ENCODE results near the gene PAPSS2. TPM values are rescaled to one million over a fixed set of nuclear protein-coding genes. Genes with fewer than 3 reads are reported as not detected.

Gene PAPSS2
- total RNA-seq, 1 donor = 96.9 TPM

- DNase-seq (ENCODE audit: low read depth) = no peak
- no peak overlapping the region for H3K4me3 ChIP-seq (ENCODE audit: low read depth, low read length)
- no peak for TF ChIP-seq CTCF (IDR thresholded peaks at IDR 0.05; ENCODE audit: insufficient read depth, low read length)
These were observed 56.1 kb downstream of the PAPSS2 start for GRCh38 chr10:87715552-87716347.

- DNase-seq (ENCODE audit: low read depth) = no peak
- no peak for TF ChIP-seq CTCF (IDR thresholded peaks at IDR 0.05; ENCODE audit: insufficient read depth, low read length)
- no peak overlapping the region for H3K4me3 ChIP-seq (ENCODE audit: low read depth, low read length)
These were observed 56.6 kb downstream of the PAPSS2 start for GRCh38 chr10:87716348-87716670.

GRCh38 chr10:87720665-87721064 lies 61.0 kb downstream of the PAPSS2 start:
- no peak for TF ChIP-seq CTCF (IDR thresholded peaks at IDR 0.05; ENCODE audit: insufficient read depth, low read length)
- DNase-seq (ENCODE audit: low read depth) = no peak
- H3K4me3 ChIP-seq (ENCODE audit: low read depth, low read length) = no peak overlapping the region

DNA sequence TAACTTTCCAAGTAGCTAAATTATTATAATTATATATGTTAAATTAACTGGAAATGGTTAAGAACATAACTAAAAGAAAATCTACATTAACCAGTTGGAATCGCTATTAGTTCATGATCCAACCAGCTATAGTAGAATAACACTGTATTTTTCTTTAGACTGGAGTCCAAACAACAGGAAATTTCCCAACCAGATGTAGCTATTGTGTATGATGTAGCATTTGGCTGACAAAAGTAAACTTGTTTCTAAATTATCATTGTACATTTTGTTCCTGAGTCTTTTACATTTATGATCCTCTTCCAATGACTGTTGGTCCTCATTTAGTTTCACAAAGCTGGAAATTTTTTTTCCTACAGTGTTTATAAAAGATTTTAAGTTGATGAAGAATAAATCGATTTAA lies 62.1 kb downstream of the PAPSS2 start:
- TF ChIP-seq CTCF (IDR thresholded peaks at IDR 0.05; ENCODE audit: insufficient read depth, low read length) = no peak
- DNase-seq (ENCODE audit: low read depth) = no peak
- H3K4me3 ChIP-seq (ENCODE audit: low read depth, low read length) = no peak overlapping the region

DNA sequence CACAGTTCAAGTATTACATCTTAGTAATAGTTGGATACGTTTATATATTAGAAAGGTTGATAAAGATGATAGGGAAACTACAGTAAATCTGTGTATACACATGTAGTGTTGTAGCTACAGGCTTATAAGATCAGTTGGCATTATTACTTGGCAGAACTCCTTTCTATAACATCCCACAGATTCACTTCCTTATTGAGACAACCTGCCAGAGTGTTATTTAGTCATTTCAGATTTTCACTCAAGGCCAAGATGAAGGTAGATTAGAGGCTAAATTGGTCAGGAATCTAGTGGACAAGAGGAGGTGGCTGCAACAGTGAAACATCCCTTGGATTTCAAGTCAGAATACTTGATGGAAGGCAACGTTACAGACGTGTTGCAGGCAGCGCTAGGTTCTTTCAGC lies 63.0 kb downstream of the PAPSS2 start:
- TF ChIP-seq CTCF (IDR thresholded peaks at IDR 0.05; ENCODE audit: insufficient read depth, low read length) = no peak

DNA sequence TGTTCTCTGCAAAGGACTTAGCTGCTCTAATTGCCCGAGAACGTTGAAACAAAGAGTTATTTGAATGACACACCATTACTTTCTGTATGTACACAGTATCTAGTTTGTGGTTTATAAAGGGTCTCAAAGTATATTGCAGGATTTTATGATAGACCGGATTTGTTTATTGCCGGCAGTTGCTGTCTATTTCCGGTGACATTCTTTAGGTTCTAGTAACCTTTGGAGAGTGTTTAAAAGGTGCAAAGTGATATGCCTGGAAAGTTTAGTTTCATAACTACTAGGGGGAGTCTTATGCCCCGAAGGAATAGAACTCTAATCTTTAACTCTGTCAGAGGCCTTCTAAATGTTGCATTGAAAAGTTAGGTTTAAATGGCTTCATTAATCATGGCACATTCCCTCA lies 63.8 kb downstream of the PAPSS2 start:
- no peak for DNase-seq (ENCODE audit: low read depth)
- no peak overlapping the region for H3K4me3 ChIP-seq (ENCODE audit: low read depth, low read length)
- TF ChIP-seq CTCF (IDR thresholded peaks at IDR 0.05; ENCODE audit: insufficient read depth, low read length) = no peak

More for the DNA sequence above, 63.0 kb downstream of the PAPSS2 start:
- no peak overlapping the region for H3K4me3 ChIP-seq (ENCODE audit: low read depth, low read length)
- no peak for DNase-seq (ENCODE audit: low read depth)

DNA sequence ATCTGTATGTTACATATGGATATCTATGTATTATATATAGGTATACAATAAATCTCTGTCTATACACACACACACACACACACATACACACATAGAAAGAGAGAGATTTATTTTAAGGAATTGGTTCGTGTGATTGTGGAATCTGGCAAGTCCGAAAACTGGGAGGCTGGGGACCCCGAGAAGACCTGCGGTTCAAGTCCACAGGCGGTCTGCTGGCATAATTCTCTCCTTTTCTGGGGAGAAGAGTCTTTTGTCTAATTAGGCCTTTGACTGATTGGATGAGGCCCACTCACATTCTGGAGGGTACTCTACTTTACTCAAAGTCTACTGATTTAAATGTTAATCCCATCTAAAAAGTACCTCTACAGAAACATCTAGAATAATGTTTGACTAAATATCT lies 65.1 kb downstream of the PAPSS2 start:
- no peak for TF ChIP-seq CTCF (IDR thresholded peaks at IDR 0.05; ENCODE audit: insufficient read depth, low read length)
- no peak for DNase-seq (ENCODE audit: low read depth)
- H3K4me3 ChIP-seq (ENCODE audit: low read depth, low read length) = no peak overlapping the region

Data from fibroblast of the aortic adventitia (primary cell).